Endothelial cell of umbilical vein (primary cell): Measurements from ENCODE around the gene SH3PXD2A.

Experiments used
- CTCF ChIP-seq, 2 donors: IDR thresholded peaks; 1 replicate in 1 of 2; 2 replicates in 1 of 2; pipeline ENCODE4 v1.5.1; 2011; ENCODE audit warnings: low read length in 2 of 2, mild to moderate bottlenecking in 2 of 2, moderate library complexity in 2 of 2, control low read depth in 1 of 2, inconsistent platforms in 1 of 2, low read depth in 1 of 2; ENCODE audit not compliant: insufficient read depth in 1 of 2; ENCODE audit errors: extremely low read depth in 1 of 2
- EZH2 ChIP-seq: IDR thresholded peaks from 2 replicates; pipeline ENCODE4 v1.6.1; 2012; ENCODE audit warnings: borderline replicate concordance, low read depth, mild to moderate bottlenecking, moderate library complexity, low read length, inconsistent platforms; ENCODE audit not compliant: severe bottlenecking
- FOS ChIP-seq: IDR thresholded peaks from 2 replicates; pipeline ENCODE4 v1.6.1; 2011; ENCODE audit warnings: mild to moderate bottlenecking, low read length, moderate library complexity, borderline replicate concordance; ENCODE audit not compliant: insufficient read depth
- GATA2 ChIP-seq: IDR thresholded peaks from 2 replicates; pipeline ENCODE4 v1.7.0; 2011; ENCODE audit warnings: low read depth, mild to moderate bottlenecking, moderate library complexity, mixed read lengths, low read length; ENCODE audit not compliant: insufficient read length, insufficient read depth
- MAX ChIP-seq: IDR thresholded peaks from 2 replicates; pipeline ENCODE4 v1.6.1; 2011; ENCODE audit not compliant: insufficient read depth, insufficient read length
- MYC ChIP-seq: IDR thresholded peaks from one replicate; pipeline ENCODE4 v1.6.1; 2011; ENCODE audit warnings: mild to moderate bottlenecking, low read depth, low read length
- POLR2A ChIP-seq: IDR thresholded peaks from 2 replicates; pipeline ENCODE4 v1.6.1; 2012; ENCODE audit warnings: low read depth, mild to moderate bottlenecking, control low read depth, low read length
- POLR2AphosphoS5 ChIP-seq: IDR thresholded peaks from 2 replicates; pipeline ENCODE4 v1.6.1; 2012; ENCODE audit warnings: low read depth, mild to moderate bottlenecking, control low read depth, low read length, moderate library complexity; ENCODE audit not compliant: insufficient read depth

GRCh38 chr10:103641326-103641725 is 214.1 kb downstream of the SH3PXD2A start:
- no peak for TF ChIP-seq CTCF (IDR thresholded peaks at IDR 0.05; ENCODE audit: extremely low read depth in 1 of 2, insufficient read depth in 1 of 2, low read depth in 1 of 2, low read length in 2 of 2)
- TF ChIP-seq MAX, result no peak
- no peak for TF ChIP-seq EZH2
- no peak for TF ChIP-seq POLR2A
- no peak for TF ChIP-seq POLR2AphosphoS5
- TF ChIP-seq FOS, result no peak
- TF ChIP-seq MYC, result no peak
- TF ChIP-seq GATA2, result no peak
